ENCODE data around the gene ZNF783.

DNA sequence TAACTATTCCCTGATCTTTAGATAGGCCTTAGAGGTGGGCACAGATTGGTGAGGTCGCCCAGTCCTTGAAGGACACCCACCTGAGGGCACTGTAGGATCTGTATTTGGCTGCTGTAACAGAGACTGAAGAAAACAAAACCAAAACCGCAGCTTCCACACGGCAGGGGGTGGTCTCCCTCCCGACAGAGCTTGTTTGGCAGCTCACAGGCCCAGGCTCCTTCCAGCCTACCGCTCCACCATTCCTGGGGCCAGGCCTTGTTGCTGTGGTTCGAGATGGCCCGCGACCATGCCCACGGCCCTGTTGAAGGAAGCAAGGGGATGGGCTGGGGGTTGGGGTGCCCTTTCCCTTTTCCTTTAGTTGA, 30.4 kb downstream of the ZNF783 start:
- TF ChIP-seq, protein P1, sequence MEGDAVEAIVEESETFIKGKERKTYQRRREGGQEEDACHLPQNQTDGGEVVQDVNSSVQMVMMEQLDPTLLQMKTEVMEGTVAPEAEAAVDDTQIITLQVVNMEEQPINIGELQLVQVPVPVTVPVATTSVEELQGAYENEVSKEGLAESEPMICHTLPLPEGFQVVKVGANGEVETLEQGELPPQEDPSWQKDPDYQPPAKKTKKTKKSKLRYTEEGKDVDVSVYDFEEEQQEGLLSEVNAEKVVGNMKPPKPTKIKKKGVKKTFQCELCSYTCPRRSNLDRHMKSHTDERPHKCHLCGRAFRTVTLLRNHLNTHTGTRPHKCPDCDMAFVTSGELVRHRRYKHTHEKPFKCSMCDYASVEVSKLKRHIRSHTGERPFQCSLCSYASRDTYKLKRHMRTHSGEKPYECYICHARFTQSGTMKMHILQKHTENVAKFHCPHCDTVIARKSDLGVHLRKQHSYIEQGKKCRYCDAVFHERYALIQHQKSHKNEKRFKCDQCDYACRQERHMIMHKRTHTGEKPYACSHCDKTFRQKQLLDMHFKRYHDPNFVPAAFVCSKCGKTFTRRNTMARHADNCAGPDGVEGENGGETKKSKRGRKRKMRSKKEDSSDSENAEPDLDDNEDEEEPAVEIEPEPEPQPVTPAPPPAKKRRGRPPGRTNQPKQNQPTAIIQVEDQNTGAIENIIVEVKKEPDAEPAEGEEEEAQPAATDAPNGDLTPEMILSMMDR (IDR thresholded peaks at IDR 0.05): no peak
- no peak for TF ChIP-seq POLR2A (IDR thresholded peaks at IDR 0.05)
- TF ChIP-seq EP300 (IDR thresholded peaks at IDR 0.05): no peak

Data from ovary (tissue), 3 donors.